Dendritic cell treated with granulocyte-macrophage colony-stimulating factor and Interleukin-4, amounts not matched to agents 40 ng/mL and 50 ng/mL, for 4 days (primary cell): ENCODE measurements around the gene SIK3.
A peak's percentile ranks its signal among the peaks of the same experiment; 100 is the strongest.

Experiments used
- H3K27ac Mint-ChIP-seq: one replicate; pipeline ENCODE4 v1.8.0; 2022; ENCODE audit warnings: mild to moderate bottlenecking, mixed read lengths
- H3K27me3 Mint-ChIP-seq: one replicate; pipeline ENCODE4 v1.8.0; 2022; ENCODE audit warnings: mild to moderate bottlenecking, mixed read lengths
- H3K36me3 Mint-ChIP-seq: one replicate; pipeline ENCODE4 v1.8.0; 2022; ENCODE audit warnings: low read depth, mixed read lengths
- H3K4me1 Mint-ChIP-seq: one replicate; pipeline ENCODE4 v1.8.0; 2022; ENCODE audit warnings: low read depth, mixed read lengths
- H3K4me3 Mint-ChIP-seq: one replicate; pipeline ENCODE4 v1.8.0; 2022; ENCODE audit warnings: mild to moderate bottlenecking, moderate library complexity, mixed read lengths
- H3K9me3 Mint-ChIP-seq: one replicate; pipeline ENCODE4 v1.8.0; 2022; ENCODE audit warnings: mixed read lengths
- intact Hi-C: fragments of 100-400 bp; cut with micrococcal nuclease; formaldehyde crosslinking; loops from one replicate; pipeline ENCODE4 v1.15.0; 2022

Gene SIK3

GRCh38 chr11:117096201-117096991 is 1.8 kb downstream of the SIK3 start:
- Mint-ChIP-seq H3K4me1 (peaks cover 60% of the 10 kb centered on the region), H3K4me3 (peak overlapping the region; percentile 66), H3K27me3 (no peaks in the 10 kb centered on the region), H3K36me3 (peaks cover 24% of the 10 kb centered on the region), H3K27ac (peak overlapping the region; percentile 100), H3K9me3 (peaks cover 7% of the 10 kb centered on the region)
- intact Hi-C loops: loop anchor here (5.0 kb wide), 1 partner anchor 114 kb away; no protein-coding TSS in a partner anchor

DNA sequence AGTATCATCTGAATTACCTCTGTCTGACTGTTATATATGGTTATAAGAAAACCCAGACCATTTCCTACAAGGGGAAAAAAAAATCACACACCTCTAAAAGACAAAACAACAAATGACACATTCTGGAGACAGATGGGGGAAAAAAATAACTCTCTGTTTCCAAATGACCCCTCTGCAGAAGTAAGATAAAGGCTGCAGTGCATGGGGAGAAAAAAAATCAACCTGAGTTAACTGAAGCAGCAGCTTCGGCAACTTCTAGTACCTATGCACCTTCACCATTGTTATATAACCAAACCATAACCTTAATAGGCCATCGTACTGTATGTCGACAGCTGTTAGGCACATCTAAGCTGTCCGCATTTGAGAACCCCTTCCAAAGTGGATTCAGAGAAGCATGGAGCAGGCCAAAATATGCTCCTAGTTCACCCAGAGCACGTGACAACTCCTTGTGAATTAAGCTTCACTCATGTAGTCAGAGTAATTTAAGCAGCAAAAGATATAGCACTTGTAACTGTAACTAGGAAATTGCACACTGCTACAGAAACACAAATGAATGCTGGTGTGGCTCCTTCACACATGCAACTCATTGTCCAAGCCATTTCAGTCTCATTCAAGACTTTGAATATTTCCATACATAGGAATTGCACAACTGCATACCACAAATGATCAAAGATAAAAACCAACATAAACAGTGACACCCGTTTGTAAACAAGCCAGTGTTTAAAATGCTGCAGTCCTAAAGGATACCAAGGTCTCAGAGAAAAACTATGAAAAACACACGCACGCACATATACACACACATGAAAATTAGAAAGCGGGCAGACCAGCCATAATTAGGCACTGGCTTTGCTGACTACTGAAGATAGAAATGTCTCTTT is 2.7 kb downstream of the SIK3 start:
- Mint-ChIP-seq H3K36me3 (peaks cover 24% of the 10 kb centered on the region), H3K9me3 (peaks cover 7% of the 10 kb centered on the region), H3K27ac (peak overlapping the region; percentile 100), H3K4me3 (peak overlapping the region; percentile 66), H3K27me3 (no peaks in the 10 kb centered on the region), H3K4me1 (peaks cover 60% of the 10 kb centered on the region)
- intact Hi-C loops: loop anchor here (5.0 kb wide), 1 partner anchor 113 kb away; no protein-coding TSS in a partner anchor

- no peak overlapping the region for H3K27ac Mint-ChIP-seq
- H3K36me3 Mint-ChIP-seq: peaks cover 24% of the 10 kb centered on the region
Observed at GRCh38 chr11:117094776-117095175, 3.5 kb downstream of the SIK3 start.

DNA sequence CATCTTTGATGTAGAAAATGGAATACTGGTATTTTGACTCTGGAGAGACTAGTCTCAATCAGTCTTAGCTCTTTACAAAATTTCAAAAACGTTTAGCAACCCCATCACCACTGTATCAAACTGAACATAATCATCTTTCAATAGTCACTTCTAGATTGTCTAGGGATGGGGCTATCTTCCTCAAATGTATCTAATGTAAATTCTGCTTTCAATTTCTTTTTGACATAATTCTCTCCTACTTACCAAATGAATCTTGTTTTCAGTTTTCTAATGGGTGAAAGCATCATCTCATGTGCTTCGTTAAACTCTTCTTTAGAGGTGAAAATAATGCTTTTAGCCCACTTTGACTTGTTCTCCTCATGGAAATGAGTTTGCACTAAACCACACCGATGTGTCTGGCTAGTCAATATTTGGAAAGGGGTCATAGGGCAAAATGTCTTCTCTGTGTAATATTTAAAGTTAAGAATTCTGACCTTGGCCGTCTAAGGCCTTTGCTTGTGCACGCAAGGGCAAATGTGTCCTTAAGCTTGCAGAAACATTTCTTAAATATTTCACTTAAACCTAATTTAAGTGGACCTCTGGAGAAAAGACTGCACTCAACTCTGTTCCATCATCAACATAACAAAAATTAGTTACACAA is 5.2 kb downstream of the SIK3 start:
- intact Hi-C loops: no loop called here
- peak overlapping the region; percentile 34 for H3K4me3 Mint-ChIP-seq
- H3K36me3 Mint-ChIP-seq: peaks cover 18% of the 10 kb centered on the region
- peaks cover 55% of the 10 kb centered on the region for H3K4me1 Mint-ChIP-seq
- no peaks in the 10 kb centered on the region for H3K27me3 Mint-ChIP-seq
- H3K27ac Mint-ChIP-seq: no peak overlapping the region
- peaks cover 7% of the 10 kb centered on the region for H3K9me3 Mint-ChIP-seq

More at GRCh38 chr11:117094776-117095175, 3.5 kb downstream of the SIK3 start:
- intact Hi-C loops: loop anchor here (5.0 kb wide), 1 partner anchor 112 kb away; no protein-coding TSS in a partner anchor
- H3K4me1 Mint-ChIP-seq: peaks cover 61% of the 10 kb centered on the region
- peaks cover 7% of the 10 kb centered on the region for H3K9me3 Mint-ChIP-seq
- H3K27me3 Mint-ChIP-seq: no peaks in the 10 kb centered on the region
- H3K4me3 Mint-ChIP-seq: no peak overlapping the region

DNA sequence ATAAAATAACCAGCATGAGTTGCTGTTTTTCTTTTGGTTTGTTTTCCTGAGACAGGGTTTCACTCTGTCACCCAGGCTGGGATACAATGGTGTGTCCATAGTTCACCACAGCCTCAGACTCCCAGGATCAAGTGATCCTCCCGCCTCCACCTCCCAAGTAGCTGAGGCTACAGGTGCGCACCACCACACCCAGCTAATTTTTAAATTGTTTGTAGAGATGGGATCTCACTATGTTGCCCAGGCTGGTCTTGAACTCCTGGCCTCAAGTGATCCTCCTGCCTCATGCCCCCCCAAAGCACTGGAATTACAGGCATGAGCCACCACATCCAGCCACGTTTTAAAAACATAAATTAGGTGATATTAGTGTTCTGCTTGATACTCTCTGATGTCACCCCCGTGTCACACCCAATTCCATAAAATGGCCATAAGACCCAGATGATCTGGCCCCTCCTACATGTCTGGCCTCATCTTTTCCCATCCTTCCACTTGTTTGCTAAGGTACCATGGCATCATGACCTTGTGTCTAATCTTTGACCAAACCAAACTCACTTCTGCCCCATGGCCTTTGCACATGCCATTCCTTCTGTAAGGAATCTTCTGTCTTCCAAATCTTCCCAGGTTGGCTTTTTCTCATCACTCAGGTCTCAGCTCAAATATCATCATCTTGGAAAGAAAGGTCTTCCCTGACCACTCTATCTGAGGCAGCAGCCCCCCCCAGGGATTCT is 6.3 kb downstream of the SIK3 start:
- Mint-ChIP-seq H3K4me3 (no peak overlapping the region), H3K36me3 (peaks cover 8% of the 10 kb centered on the region), H3K27ac (no peak overlapping the region), H3K9me3 (peaks cover 7% of the 10 kb centered on the region), H3K4me1 (peaks cover 48% of the 10 kb centered on the region), H3K27me3 (no peaks in the 10 kb centered on the region)
- intact Hi-C loops: no loop called here

- intact Hi-C loops: no loop called here
- Mint-ChIP-seq H3K4me3 (no peak overlapping the region), H3K27me3 (no peaks in the 10 kb centered on the region), H3K4me1 (peaks cover 35% of the 10 kb centered on the region), H3K27ac (no peak overlapping the region), H3K9me3 (peaks cover 7% of the 10 kb centered on the region), H3K36me3 (peaks cover 14% of the 10 kb centered on the region)
Observed at GRCh38 chr11:117090111-117090706, 8.0 kb downstream of the SIK3 start.

DNA sequence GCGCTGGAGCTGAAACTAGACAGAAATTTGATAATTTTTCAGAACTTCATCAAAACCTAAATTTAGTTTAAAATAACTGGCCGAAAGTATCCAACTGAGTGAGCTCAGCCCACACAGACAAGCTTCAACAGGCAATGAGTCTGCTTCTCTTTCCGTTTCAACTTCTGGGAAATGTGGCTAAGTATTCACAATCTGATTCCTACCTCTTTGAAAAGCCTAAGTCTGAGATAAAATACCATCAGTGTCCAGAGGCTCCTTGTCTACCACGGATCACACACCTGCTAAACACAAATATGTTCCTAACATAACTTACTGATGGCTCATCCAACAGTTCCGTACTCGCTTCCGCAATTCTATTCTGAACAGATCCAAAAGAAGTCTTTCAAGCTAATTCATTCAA is 8.5 kb downstream of the SIK3 start:
- Mint-ChIP-seq H3K36me3 (peaks cover 19% of the 10 kb centered on the region), H3K4me3 (no peak overlapping the region), H3K4me1 (peaks cover 34% of the 10 kb centered on the region), H3K27me3 (no peaks in the 10 kb centered on the region), H3K27ac (no peak overlapping the region), H3K9me3 (peaks cover 7% of the 10 kb centered on the region)
- intact Hi-C loops: no loop called here

DNA sequence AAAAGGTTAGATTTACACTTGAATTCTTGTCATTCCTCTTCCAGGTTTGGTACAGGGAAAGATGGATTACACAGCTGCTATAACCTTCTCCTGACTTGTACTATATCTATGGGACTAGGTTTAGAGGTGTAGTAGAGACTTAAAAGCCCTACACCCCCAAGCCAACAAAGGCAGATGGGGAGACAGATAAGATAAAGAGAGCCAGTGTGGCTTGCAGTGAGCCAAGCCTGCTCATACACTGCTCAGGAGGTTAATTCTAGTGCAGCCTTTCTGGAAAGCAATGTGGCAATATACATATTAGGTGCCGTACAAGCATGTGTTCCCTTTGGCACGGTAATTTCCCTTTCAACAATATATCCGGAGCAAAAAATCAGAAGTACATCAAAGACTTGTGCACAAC is 10.8 kb downstream of the SIK3 start:
- intact Hi-C loops: no loop called here
- Mint-ChIP-seq H3K4me3 (no peak overlapping the region), H3K4me1 (peaks cover 39% of the 10 kb centered on the region), H3K9me3 (peaks cover 7% of the 10 kb centered on the region), H3K27me3 (no peaks in the 10 kb centered on the region), H3K27ac (no peak overlapping the region), H3K36me3 (peaks cover 18% of the 10 kb centered on the region)

DNA sequence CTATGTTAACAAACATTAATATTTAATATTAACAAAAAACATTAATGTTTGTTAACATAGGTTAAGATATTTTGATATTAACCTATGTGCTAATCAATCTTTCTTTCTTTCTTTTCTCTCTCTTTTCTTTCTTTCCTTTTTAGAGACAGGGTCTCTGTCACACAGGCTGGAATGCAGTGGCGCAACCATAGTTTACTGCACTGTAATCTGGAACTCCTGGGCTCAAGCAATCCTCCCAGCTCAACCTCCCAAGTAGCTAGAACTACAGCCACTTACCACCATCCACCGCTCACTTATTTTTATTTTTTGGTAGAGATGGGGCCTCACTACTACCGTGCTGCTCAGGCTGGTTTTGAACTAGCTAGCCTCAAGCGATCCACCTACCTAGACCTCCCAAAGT is 13.2 kb downstream of the SIK3 start:
- no peak overlapping the region for H3K27ac Mint-ChIP-seq
- peaks cover 11% of the 10 kb centered on the region for H3K36me3 Mint-ChIP-seq
- peaks cover 47% of the 10 kb centered on the region for H3K4me1 Mint-ChIP-seq
- intact Hi-C loops: no loop called here
- H3K27me3 Mint-ChIP-seq: no peaks in the 10 kb centered on the region
- H3K9me3 Mint-ChIP-seq: no peaks in the 10 kb centered on the region
- H3K4me3 Mint-ChIP-seq: no peak overlapping the region

GRCh38 chr11:117083011-117083935 is 15.0 kb downstream of the SIK3 start:
- Mint-ChIP-seq H3K9me3 (no peaks in the 10 kb centered on the region), H3K36me3 (peaks cover 11% of the 10 kb centered on the region), H3K27ac (no peak overlapping the region), H3K27me3 (no peaks in the 10 kb centered on the region), H3K4me1 (peaks cover 41% of the 10 kb centered on the region), H3K4me3 (no peak overlapping the region)
- intact Hi-C loops: no loop called here

- Mint-ChIP-seq H3K27me3 (no peaks in the 10 kb centered on the region), H3K4me3 (no peak overlapping the region), H3K27ac (no peak overlapping the region), H3K4me1 (peaks cover 41% of the 10 kb centered on the region), H3K36me3 (peaks cover 11% of the 10 kb centered on the region), H3K9me3 (no peaks in the 10 kb centered on the region)
- intact Hi-C loops: no loop called here
Observed at GRCh38 chr11:117081908-117082307, 16.3 kb downstream of the SIK3 start.

DNA sequence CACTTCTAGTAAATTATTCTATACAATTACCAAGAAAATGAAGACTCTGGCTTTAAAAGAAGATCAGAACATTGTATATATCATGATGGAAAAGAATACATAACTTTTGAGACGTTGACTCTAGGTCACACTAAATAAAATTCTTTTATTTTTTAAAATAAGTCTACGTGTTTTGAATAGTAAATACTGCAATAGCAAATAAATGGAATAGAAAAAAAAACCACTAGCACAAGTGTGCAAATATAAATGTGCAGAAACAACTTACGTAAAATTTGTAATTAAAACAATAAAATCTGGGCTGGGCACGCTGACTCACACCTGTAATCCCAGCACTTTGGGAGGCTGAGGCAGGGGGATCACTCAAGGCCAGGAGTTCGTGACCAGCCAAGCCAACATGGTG is 17.9 kb downstream of the SIK3 start:
- H3K9me3 Mint-ChIP-seq: no peaks in the 10 kb centered on the region
- H3K27ac Mint-ChIP-seq: no peak overlapping the region
- intact Hi-C loops: no loop called here
- H3K4me3 Mint-ChIP-seq: no peak overlapping the region
- H3K36me3 Mint-ChIP-seq: peaks cover 6% of the 10 kb centered on the region
- H3K27me3 Mint-ChIP-seq: no peaks in the 10 kb centered on the region
- peaks cover 40% of the 10 kb centered on the region for H3K4me1 Mint-ChIP-seq
